ENCODE data around the gene CTNNBIP1.

The CTNNBIP1 gene

DNA sequence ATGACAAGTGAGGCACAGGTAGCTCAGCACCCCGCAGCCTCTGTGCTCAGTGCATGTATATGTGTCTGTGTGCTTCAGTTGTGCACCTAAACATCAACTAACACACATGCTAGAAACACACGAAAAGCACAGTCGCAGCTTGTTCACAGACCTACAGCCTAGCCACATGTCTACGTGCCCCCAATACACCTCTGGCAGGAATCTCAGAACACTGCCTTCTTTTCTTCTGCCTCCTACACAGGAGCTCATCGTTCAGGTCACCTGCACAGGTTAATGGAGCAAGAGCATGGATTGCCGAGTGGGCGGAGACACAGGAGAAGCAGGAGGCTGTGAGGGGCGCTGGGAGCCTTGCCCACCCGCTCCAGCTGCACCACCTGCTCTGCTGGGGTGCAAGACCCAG, 31.7 kb downstream of the CTNNBIP1 start:
- Histone ChIP-seq H3K4me3 (ENCODE audit: insufficient read depth, low read depth, low read length) (no peak overlapping the region), H3K4me1 (ENCODE audit: control insufficient read depth, insufficient read depth, low read length) (peaks cover 7% of the 10 kb centered on the region), H3K9me3 (ENCODE audit: control insufficient read depth, low read length) (no peaks in the 10 kb centered on the region), H3K36me3 (ENCODE audit: control insufficient read depth, insufficient read depth, low read length) (no peaks in the 10 kb centered on the region), H3K27me3 (ENCODE audit: control insufficient read depth, insufficient read depth, low read length, poor library complexity, severe bottlenecking) (no peaks in the 10 kb centered on the region), H3K27ac (ENCODE audit: insufficient read depth, low read depth, low read length, poor library complexity, severe bottlenecking) (no peak overlapping the region)
- 84 to 88% methylated on average over 9 of the region's 9 CpGs for WGBS, 2 experiments

GRCh38 chr1:9877962-9878361, 32.1 kb downstream of the CTNNBIP1 start:
- no peaks in the 10 kb centered on the region for H3K9me3 ChIP-seq (ENCODE audit: control insufficient read depth, low read length)
- no peaks in the 10 kb centered on the region for H3K36me3 ChIP-seq (ENCODE audit: control insufficient read depth, insufficient read depth, low read length)
- no peak overlapping the region for H3K4me3 ChIP-seq (ENCODE audit: insufficient read depth, low read depth, low read length)
- H3K4me1 ChIP-seq (ENCODE audit: control insufficient read depth, insufficient read depth, low read length) = peaks cover 7% of the 10 kb centered on the region
- no peaks in the 10 kb centered on the region for H3K27me3 ChIP-seq (ENCODE audit: control insufficient read depth, insufficient read depth, low read length, poor library complexity, severe bottlenecking)
- WGBS, 2 experiments = 86 to 87% methylated on average over 10 of the region's 10 CpGs
- H3K27ac ChIP-seq (ENCODE audit: insufficient read depth, low read depth, low read length, poor library complexity, severe bottlenecking) = no peak overlapping the region

GRCh38 chr1:9875636-9876000, 34.5 kb downstream of the CTNNBIP1 start:
- no peaks in the 10 kb centered on the region for H3K9me3 ChIP-seq (ENCODE audit: control insufficient read depth, low read length)
- peaks cover 15% of the 10 kb centered on the region for H3K4me1 ChIP-seq (ENCODE audit: control insufficient read depth, insufficient read depth, low read length)
- no peaks in the 10 kb centered on the region for H3K36me3 ChIP-seq (ENCODE audit: control insufficient read depth, insufficient read depth, low read length)
- no peak overlapping the region for H3K4me3 ChIP-seq (ENCODE audit: insufficient read depth, low read depth, low read length)
- H3K27ac ChIP-seq (ENCODE audit: insufficient read depth, low read depth, low read length, poor library complexity, severe bottlenecking) = no peak overlapping the region
- no peaks in the 10 kb centered on the region for H3K27me3 ChIP-seq (ENCODE audit: control insufficient read depth, insufficient read depth, low read length, poor library complexity, severe bottlenecking)
- WGBS, 2 experiments = 91 to 92% methylated on average over 6 of the region's 6 CpGs

DNA sequence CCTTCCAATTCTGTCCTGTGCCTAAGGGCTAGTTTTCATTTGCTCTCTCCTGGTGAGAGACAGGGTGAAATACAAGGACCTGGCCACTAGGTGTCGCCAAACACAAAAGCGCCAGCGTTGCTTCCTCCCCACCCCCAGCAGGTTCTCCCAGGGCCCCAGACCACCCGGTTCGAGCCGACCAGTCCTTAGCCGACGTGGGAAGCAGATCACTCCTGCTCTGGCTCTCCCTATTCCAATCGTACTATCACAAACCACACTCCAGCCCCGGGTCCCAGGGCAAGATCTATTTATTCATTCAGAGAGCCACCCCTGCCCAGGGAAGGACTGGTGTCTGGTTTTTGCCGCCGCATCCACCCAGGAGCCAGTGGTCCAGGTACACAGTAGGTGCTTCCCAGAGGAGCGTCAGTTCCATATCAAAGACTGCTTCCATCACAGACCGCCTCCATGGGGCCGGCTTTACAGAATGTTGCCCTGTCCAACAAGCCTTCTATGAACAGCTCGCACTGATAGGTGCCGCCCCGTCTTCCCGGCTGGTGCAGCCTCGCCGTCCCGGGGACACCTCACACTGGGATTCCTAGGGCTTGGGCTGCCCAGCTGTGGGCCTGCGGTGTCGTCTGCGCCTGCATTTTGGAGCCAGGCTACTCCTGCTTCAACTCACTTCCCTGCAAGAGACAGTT, 35.0 kb downstream of the CTNNBIP1 start:
- Histone ChIP-seq H3K4me3 (ENCODE audit: insufficient read depth, low read depth, low read length) (no peak overlapping the region), H3K27ac (ENCODE audit: insufficient read depth, low read depth, low read length, poor library complexity, severe bottlenecking) (no peak overlapping the region), H3K4me1 (ENCODE audit: control insufficient read depth, insufficient read depth, low read length) (peaks cover 15% of the 10 kb centered on the region), H3K36me3 (ENCODE audit: control insufficient read depth, insufficient read depth, low read length) (no peaks in the 10 kb centered on the region), H3K9me3 (ENCODE audit: control insufficient read depth, low read length) (no peaks in the 10 kb centered on the region), H3K27me3 (ENCODE audit: control insufficient read depth, insufficient read depth, low read length, poor library complexity, severe bottlenecking) (no peaks in the 10 kb centered on the region)
- WGBS, 2 experiments = 45% methylated on average over 25 of the region's 25 CpGs

GRCh38 chr1:9874412-9874811, 35.7 kb downstream of the CTNNBIP1 start:
- Histone ChIP-seq H3K27me3 (ENCODE audit: control insufficient read depth, insufficient read depth, low read length, poor library complexity, severe bottlenecking) (no peaks in the 10 kb centered on the region), H3K4me3 (ENCODE audit: insufficient read depth, low read depth, low read length) (no peak overlapping the region), H3K27ac (ENCODE audit: insufficient read depth, low read depth, low read length, poor library complexity, severe bottlenecking) (no peak overlapping the region), H3K36me3 (ENCODE audit: control insufficient read depth, insufficient read depth, low read length) (no peaks in the 10 kb centered on the region), H3K4me1 (ENCODE audit: control insufficient read depth, insufficient read depth, low read length) (peaks cover 15% of the 10 kb centered on the region), H3K9me3 (ENCODE audit: control insufficient read depth, low read length) (no peaks in the 10 kb centered on the region)
- 82 to 84% methylated on average over 3 of the region's 3 CpGs for WGBS, 2 experiments

- Histone ChIP-seq H3K27me3 (ENCODE audit: control insufficient read depth, insufficient read depth, low read length, poor library complexity, severe bottlenecking) (no peaks in the 10 kb centered on the region), H3K4me3 (ENCODE audit: insufficient read depth, low read depth, low read length) (no peak overlapping the region), H3K27ac (ENCODE audit: insufficient read depth, low read depth, low read length, poor library complexity, severe bottlenecking) (no peak overlapping the region), H3K9me3 (ENCODE audit: control insufficient read depth, low read length) (no peaks in the 10 kb centered on the region), H3K4me1 (ENCODE audit: control insufficient read depth, insufficient read depth, low read length) (peaks cover 15% of the 10 kb centered on the region), H3K36me3 (ENCODE audit: control insufficient read depth, insufficient read depth, low read length) (no peaks in the 10 kb centered on the region)
- WGBS, 2 experiments = 94% methylated on average over 5 of the region's 5 CpGs
Measured at GRCh38 chr1:9873992-9874391, 36.1 kb downstream of the CTNNBIP1 start.

DNA sequence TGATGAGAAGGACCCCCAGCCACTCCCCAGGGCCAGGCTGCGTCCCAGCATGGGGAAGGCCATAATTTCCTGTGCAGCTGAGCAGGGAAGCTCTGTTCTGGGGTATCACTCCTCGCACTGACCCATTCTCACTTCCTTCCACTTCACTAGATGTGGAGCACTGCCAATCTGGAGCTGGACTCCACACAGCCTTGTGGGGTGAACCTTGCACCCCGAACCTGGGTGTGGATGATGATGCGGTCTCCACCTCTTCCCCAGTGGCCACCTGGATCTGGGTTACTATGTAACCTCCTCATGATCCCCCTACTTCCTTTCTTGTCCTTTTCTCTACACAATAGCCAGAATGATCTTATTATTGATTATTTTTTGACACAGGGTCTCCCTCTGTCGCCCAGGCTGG, 36.7 kb downstream of the CTNNBIP1 start:
- WGBS, 2 experiments = 93 to 95% methylated on average over 5 of the region's 5 CpGs

GRCh38 chr1:9872430-9873165, 37.5 kb downstream of the CTNNBIP1 start:
- Histone ChIP-seq H3K27me3 (ENCODE audit: control insufficient read depth, insufficient read depth, low read length, poor library complexity, severe bottlenecking) (no peaks in the 10 kb centered on the region), H3K4me1 (ENCODE audit: control insufficient read depth, insufficient read depth, low read length) (peaks cover 15% of the 10 kb centered on the region), H3K27ac (ENCODE audit: insufficient read depth, low read depth, low read length, poor library complexity, severe bottlenecking) (no peak overlapping the region), H3K9me3 (ENCODE audit: control insufficient read depth, low read length) (no peaks in the 10 kb centered on the region), H3K4me3 (ENCODE audit: insufficient read depth, low read depth, low read length) (no peak overlapping the region), H3K36me3 (ENCODE audit: control insufficient read depth, insufficient read depth, low read length) (no peaks in the 10 kb centered on the region)
- WGBS, 2 experiments = 88 to 89% methylated on average over 11 of the region's 11 CpGs

More for the DNA sequence above, 36.7 kb downstream of the CTNNBIP1 start:
- H3K27me3 ChIP-seq (ENCODE audit: control insufficient read depth, insufficient read depth, low read length, poor library complexity, severe bottlenecking) = no peaks in the 10 kb centered on the region
- no peaks in the 10 kb centered on the region for H3K36me3 ChIP-seq (ENCODE audit: control insufficient read depth, insufficient read depth, low read length)
- H3K4me1 ChIP-seq (ENCODE audit: control insufficient read depth, insufficient read depth, low read length) = peaks cover 15% of the 10 kb centered on the region
- no peaks in the 10 kb centered on the region for H3K9me3 ChIP-seq (ENCODE audit: control insufficient read depth, low read length)
- no peak overlapping the region for H3K4me3 ChIP-seq (ENCODE audit: insufficient read depth, low read depth, low read length)
- no peak overlapping the region for H3K27ac ChIP-seq (ENCODE audit: insufficient read depth, low read depth, low read length, poor library complexity, severe bottlenecking)

DNA sequence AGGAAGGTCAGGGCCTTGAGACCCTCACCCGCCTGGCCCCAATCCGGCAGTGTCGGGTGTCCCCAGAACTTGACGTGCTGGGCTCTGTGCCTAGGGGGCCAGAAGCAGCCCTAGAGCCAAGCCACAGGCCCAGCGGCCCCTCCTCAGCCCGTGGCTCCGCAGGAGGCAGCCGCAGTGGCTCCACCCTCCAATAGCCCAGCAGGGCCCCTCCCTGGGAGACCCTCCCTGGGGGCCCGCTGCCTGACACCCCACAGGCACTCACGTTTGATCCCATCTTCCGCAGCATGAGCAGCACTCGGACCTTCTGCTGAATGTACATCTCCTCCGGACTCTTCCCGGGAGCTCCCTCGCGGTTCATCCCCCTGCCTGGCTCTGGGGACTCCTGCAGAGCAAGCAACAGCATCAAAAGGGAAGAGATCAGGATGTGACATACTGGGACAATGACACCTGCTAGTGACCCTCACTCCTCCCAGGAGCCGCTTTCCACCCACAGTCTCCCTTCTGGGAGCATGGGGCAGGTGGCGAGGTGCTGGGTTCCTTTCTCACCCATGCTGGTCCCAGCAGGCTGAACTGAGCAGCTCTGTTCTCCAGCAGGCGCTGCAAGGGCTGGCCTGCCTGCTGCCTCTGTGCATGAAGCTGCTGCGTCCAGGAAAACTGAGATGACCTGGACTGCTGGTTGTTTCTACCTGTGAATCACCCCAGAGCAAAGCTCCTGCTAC, 38.2 kb downstream of the CTNNBIP1 start:
- H3K27me3 ChIP-seq (ENCODE audit: control insufficient read depth, insufficient read depth, low read length, poor library complexity, severe bottlenecking) = no peaks in the 10 kb centered on the region
- H3K4me3 ChIP-seq (ENCODE audit: insufficient read depth, low read depth, low read length) = no peak overlapping the region
- WGBS, 2 experiments = 78 to 79% methylated on average over 20 of the region's 20 CpGs
- H3K9me3 ChIP-seq (ENCODE audit: control insufficient read depth, low read length) = no peaks in the 10 kb centered on the region
- H3K27ac ChIP-seq (ENCODE audit: insufficient read depth, low read depth, low read length, poor library complexity, severe bottlenecking) = no peak overlapping the region
- H3K4me1 ChIP-seq (ENCODE audit: control insufficient read depth, insufficient read depth, low read length) = peaks cover 15% of the 10 kb centered on the region
- H3K36me3 ChIP-seq (ENCODE audit: control insufficient read depth, insufficient read depth, low read length) = no peaks in the 10 kb centered on the region

GRCh38 chr1:9871021-9871420, 39.0 kb downstream of the CTNNBIP1 start:
- 94 to 96% methylated on average over 9 of the region's 9 CpGs for WGBS, 2 experiments
- H3K4me1 ChIP-seq (ENCODE audit: control insufficient read depth, insufficient read depth, low read length) = peaks cover 15% of the 10 kb centered on the region
- no peaks in the 10 kb centered on the region for H3K9me3 ChIP-seq (ENCODE audit: control insufficient read depth, low read length)
- H3K27me3 ChIP-seq (ENCODE audit: control insufficient read depth, insufficient read depth, low read length, poor library complexity, severe bottlenecking) = no peaks in the 10 kb centered on the region
- no peak overlapping the region for H3K27ac ChIP-seq (ENCODE audit: insufficient read depth, low read depth, low read length, poor library complexity, severe bottlenecking)
- no peaks in the 10 kb centered on the region for H3K36me3 ChIP-seq (ENCODE audit: control insufficient read depth, insufficient read depth, low read length)
- H3K4me3 ChIP-seq (ENCODE audit: insufficient read depth, low read depth, low read length) = no peak overlapping the region
